ENCODE measurements around the gene NETO2. TPM values are rescaled to one million over a fixed set of nuclear protein-coding genes. Genes with fewer than 3 reads are reported as not detected.
"Not testable (repeated sequence)": the region's sequence is repeated elsewhere in the genome, so short reads cannot be mapped to it uniquely, and the experiment has no call there.

Gene NETO2
- total RNA-seq, 2 donors from 2014 or later = 3.6 to 19.0 TPM

DNA sequence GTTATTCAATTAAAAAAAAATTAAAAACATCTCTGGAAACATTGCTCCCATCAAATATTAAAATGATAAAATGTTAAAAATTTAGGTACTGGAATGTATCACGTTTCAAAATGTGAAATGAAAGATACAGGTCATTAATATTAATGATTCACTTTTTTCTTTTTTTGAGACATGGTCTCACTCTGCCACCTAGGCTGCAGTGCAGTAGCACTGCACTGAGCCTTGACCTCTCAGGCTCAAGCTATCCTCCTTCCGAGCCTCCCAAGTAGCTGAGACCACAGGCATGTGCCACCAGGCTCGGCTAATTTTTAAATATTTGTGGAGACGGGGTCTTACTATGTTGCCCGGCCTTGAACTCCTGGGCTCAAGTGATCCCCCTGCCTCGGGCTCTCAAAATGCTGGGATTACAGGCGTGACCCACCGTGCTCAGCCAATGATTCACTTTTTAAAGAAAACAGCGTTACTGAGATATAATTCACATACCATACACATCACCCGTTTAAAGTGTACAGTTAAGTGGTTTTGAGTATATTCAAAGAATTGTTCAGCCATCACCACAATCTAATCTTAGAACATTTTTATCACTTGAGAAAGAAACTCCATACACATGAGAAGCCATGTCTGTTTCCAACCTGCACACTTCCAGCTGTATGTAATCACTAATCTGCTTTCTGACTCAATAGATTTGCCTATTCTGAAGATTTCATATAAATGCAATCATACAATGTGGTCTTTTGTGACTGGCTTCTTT is 19.1 kb upstream of the NETO2 start:
- intact Hi-C loops (cut with DNase I) = no loop called here
- H3K4me3 ChIP-seq = no peak overlapping the region
- no peaks in the 10 kb centered on the region for H3K4me1 ChIP-seq
- no peak overlapping the region for H3K9ac ChIP-seq (ENCODE audit: low read depth in 2 of 2, low read length in 2 of 2)
- TF ChIP-seq, protein P1, sequence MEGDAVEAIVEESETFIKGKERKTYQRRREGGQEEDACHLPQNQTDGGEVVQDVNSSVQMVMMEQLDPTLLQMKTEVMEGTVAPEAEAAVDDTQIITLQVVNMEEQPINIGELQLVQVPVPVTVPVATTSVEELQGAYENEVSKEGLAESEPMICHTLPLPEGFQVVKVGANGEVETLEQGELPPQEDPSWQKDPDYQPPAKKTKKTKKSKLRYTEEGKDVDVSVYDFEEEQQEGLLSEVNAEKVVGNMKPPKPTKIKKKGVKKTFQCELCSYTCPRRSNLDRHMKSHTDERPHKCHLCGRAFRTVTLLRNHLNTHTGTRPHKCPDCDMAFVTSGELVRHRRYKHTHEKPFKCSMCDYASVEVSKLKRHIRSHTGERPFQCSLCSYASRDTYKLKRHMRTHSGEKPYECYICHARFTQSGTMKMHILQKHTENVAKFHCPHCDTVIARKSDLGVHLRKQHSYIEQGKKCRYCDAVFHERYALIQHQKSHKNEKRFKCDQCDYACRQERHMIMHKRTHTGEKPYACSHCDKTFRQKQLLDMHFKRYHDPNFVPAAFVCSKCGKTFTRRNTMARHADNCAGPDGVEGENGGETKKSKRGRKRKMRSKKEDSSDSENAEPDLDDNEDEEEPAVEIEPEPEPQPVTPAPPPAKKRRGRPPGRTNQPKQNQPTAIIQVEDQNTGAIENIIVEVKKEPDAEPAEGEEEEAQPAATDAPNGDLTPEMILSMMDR (IDR thresholded peaks at IDR 0.05) = no peak
- DNase-seq = no peak
- H3K9me3 ChIP-seq = no peaks in the 10 kb centered on the region
- no peaks in the 10 kb centered on the region for H3K36me3 ChIP-seq
- H3K27me3 ChIP-seq = no peaks in the 10 kb centered on the region
- H3K27ac ChIP-seq = no peak overlapping the region

DNA sequence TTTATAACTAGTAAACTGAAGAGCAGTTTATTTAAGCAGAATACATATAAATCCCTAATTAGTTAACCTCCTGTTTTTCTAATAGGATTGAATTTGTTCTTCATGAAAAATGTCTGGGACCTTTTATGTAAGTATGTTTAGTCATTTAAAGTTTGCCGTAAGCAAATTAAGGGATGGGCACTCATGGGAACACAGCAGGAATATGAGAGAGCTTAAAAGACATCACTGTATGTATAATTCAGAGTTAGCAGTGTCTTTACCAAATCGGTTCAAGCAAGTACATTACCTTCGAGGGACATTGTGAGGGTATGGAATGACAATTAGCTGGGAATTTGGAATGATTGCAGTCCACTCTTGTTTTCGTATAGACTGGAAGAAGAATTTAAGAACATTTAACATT is 17.7 kb upstream of the NETO2 start:
- intact Hi-C loops (cut with DNase I) = no loop called here
- no peaks in the 10 kb centered on the region for H3K36me3 ChIP-seq
- no peak overlapping the region for H3K4me3 ChIP-seq
- no peak overlapping the region for H3K9ac ChIP-seq (ENCODE audit: low read depth in 2 of 2, low read length in 2 of 2)
- no peak overlapping the region for H3K27ac ChIP-seq
- H3K4me1 ChIP-seq = no peaks in the 10 kb centered on the region
- TF ChIP-seq, protein P1 (IDR thresholded peaks at IDR 0.05) = no peak
- no peaks in the 10 kb centered on the region for H3K9me3 ChIP-seq
- no peaks in the 10 kb centered on the region for H3K27me3 ChIP-seq
- no peak for DNase-seq

DNA sequence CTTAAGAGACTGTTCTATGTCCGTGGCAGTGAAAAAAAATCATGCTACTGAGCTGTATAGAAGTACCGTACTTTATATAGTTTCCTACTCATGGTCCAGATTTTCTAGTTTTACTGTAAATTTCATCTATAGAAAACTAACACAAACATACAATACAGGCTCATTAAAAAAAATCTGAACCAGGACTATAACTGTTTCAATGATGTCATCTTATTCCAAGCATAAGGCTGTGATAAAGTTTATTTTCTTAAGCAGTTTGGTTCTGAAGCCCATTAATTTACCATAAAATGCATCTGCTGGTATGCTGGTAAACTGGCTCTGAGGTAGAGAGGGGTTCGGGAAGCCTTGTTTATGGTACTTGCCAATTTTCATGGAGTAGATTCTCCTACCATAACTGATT is 16.7 kb upstream of the NETO2 start:
- Histone ChIP-seq H3K36me3 (no peaks in the 10 kb centered on the region), H3K27me3 (no peaks in the 10 kb centered on the region), H3K9ac (ENCODE audit: low read depth in 2 of 2, low read length in 2 of 2) (no peak overlapping the region), H3K4me1 (no peaks in the 10 kb centered on the region), H3K9me3 (no peaks in the 10 kb centered on the region), H3K27ac (no peak overlapping the region), H3K4me3 (no peak overlapping the region)
- no peak for DNase-seq
- intact Hi-C loops (cut with DNase I) = no loop called here
- TF ChIP-seq, protein P1 (IDR thresholded peaks at IDR 0.05) = no peak

DNA sequence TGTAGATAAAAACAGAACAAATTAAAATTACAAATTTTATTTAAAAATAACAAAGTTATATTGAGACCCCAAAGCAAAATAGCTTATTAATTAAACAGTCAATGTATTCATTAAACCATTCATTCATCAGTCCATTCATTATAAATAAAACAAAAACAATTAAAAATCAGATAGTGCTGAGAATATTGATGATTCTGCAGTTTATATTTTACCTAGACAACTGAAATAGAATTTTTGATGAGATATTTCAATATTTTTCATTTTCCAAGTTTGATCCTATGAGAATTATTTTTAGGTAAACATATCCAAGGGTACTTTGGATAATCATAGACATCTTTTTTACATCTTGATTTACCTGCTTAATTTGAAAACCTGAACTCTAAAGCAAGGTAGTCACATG is 15.2 kb upstream of the NETO2 start:
- Histone ChIP-seq H3K4me3 (no peak overlapping the region), H3K4me1 (no peaks in the 10 kb centered on the region), H3K36me3 (no peaks in the 10 kb centered on the region), H3K9me3 (no peaks in the 10 kb centered on the region), H3K9ac (ENCODE audit: low read depth in 2 of 2, low read length in 2 of 2) (no peak overlapping the region), H3K27me3 (no peaks in the 10 kb centered on the region), H3K27ac (no peak overlapping the region)
- TF ChIP-seq, protein P1 (IDR thresholded peaks at IDR 0.05) = no peak
- no peak for DNase-seq
- intact Hi-C loops (cut with DNase I) = no loop called here

DNA sequence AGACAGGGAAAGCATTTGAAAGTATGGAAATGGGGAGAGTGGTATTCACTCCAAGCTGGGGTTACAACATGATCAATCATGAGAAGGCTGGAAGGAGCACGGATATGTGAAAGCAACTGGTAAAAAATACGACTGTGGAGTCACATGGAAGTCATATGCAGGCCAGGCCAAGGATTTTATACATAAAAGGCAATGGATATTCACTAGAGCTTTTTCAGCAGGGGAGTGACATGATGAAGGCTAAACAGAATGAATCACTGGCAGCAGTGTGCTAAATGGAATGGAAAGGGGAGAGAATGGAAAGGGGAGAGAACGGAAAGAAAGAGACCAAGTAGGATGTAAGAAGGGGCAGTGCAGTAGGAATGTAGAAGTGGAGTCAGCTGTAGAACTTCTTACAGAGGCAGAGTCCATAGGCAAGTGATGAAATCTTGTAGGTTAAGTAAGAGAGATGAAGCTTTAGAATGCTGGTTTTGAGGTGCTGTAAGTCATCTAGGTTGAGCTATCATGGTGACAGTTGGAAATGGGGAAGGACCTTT is 13.0 kb upstream of the NETO2 start:
- intact Hi-C loops (cut with DNase I) = no loop called here
- no peak overlapping the region for H3K4me3 ChIP-seq
- no peak overlapping the region for H3K9ac ChIP-seq (ENCODE audit: low read depth in 2 of 2, low read length in 2 of 2)
- H3K9me3 ChIP-seq = no peaks in the 10 kb centered on the region
- DNase-seq = no peak
- no peaks in the 10 kb centered on the region for H3K36me3 ChIP-seq
- no peaks in the 10 kb centered on the region for H3K27me3 ChIP-seq
- TF ChIP-seq, protein P1 (IDR thresholded peaks at IDR 0.05) = no peak
- H3K4me1 ChIP-seq = no peaks in the 10 kb centered on the region
- H3K27ac ChIP-seq = no peak overlapping the region

DNA sequence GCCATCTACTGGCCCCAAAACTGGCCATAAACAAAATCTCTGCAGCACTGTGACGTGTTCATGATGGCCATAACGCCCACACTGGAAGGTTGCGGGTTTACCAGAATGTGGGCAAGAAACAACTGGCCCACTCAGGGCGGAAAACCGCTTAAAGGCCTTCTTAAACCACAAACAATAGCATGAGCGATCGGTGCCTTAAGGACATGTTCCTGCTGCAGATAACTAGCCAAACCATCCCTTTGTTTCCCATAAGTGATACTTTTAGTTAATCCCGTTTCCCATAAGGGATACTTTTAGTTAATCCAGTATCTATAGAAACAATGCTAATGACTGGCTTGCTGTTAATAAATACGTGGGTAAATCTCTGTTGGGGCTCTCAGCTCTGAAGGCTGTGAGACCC is 8.8 kb upstream of the NETO2 start:
- DNase-seq; H3K9ac ChIP-seq (ENCODE audit: low read depth in 2 of 2, low read length in 2 of 2); H3K36me3 ChIP-seq; H3K27ac ChIP-seq; H3K27me3 ChIP-seq; H3K4me1 ChIP-seq; intact Hi-C loops (cut with DNase I); H3K4me3 ChIP-seq; H3K9me3 ChIP-seq: not testable (repeated sequence)
